ENCODE results near the gene NEDD4L.

- TF ChIP-seq CTCF (IDR thresholded peaks at IDR 0.05; ENCODE audit: low read depth, low read length, missing input control) (no peak), REST (IDR thresholded peaks at IDR 0.05) (no peak), EGR1 (IDR thresholded peaks at IDR 0.05; ENCODE audit: low read depth in 2 of 2) (no peak), JUND (IDR thresholded peaks at IDR 0.05) (no peak), NR2F2 (IDR thresholded peaks at IDR 0.05) (no peak), RXRA (IDR thresholded peaks at IDR 0.05) (no peak), RAD21 (IDR thresholded peaks at IDR 0.05) (no peak), YY1 (IDR thresholded peaks at IDR 0.05) (no peak), SP1 (IDR thresholded peaks at IDR 0.05) (no peak)
- TF ChIP-seq, protein P1, sequence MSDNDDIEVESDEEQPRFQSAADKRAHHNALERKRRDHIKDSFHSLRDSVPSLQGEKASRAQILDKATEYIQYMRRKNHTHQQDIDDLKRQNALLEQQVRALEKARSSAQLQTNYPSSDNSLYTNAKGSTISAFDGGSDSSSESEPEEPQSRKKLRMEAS (IDR thresholded peaks at IDR 0.05) = no peak
- TF ChIP-seq, protein P2, sequence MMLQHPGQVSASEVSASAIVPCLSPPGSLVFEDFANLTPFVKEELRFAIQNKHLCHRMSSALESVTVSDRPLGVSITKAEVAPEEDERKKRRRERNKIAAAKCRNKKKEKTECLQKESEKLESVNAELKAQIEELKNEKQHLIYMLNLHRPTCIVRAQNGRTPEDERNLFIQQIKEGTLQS (IDR thresholded peaks at IDR 0.05) = no peak
Measured at GRCh38 chr18:58298251-58299134, 254.5 kb downstream of the NEDD4L start.

Measured in liver (tissue), 3 donors.